SU-DHL-6 (cell line): ENCODE measurements around the gene SCRN2.

Source experiments
- CTCF ChIP-seq: fragments of 200-600 bp; sonication (generic); IDR thresholded peaks from one replicate; pipeline ENCODE4 v1.5.1; 2017; ENCODE audit warnings: antibody characterized with exemption, mild to moderate bottlenecking, low read length, moderate library complexity; ENCODE audit not compliant: insufficient read depth, poor library complexity, severe bottlenecking
- EZH2phosphoT487 ChIP-seq: fragments of 200-600 bp; sonication (generic), shearing (Covaris generic); conservative IDR thresholded peaks from 2 replicates; pipeline ENCODE4 v1.6.1; 2018; ENCODE audit warnings: mild to moderate bottlenecking, antibody characterized with exemption, low read length, moderate library complexity, mixed read lengths

GRCh38 chr17:47831003-47831933, 9.8 kb downstream of the SCRN2 start, which contains the start of the genes LRRC46 and MRPL10:
- TF ChIP-seq CTCF (peak; percentile 36), EZH2phosphoT487 (no peak)
